GM11168 (cell line): ENCODE results near the gene MRNIP.

Experiments used
- in situ Hi-C: fragments of 300-500 bp; cut with MboI; formaldehyde crosslinking; loops from one replicate; pipeline ENCODE4 v1.12.0; 2022; ENCODE audit warnings: low sequenced_read_pairs; ENCODE audit not compliant: unreplicated experiment

MRNIP gene

GRCh38 chr5:179812135-179812825 lies 46.3 kb downstream of the MRNIP start:
- in situ Hi-C loops: no loop called here

- in situ Hi-C loops: no loop called here
Measured at GRCh38 chr5:179806250-179807048, 52.2 kb downstream of the MRNIP start, which contains the start of gene MGAT4B. Gene MGAT4B (minus strand): TSS chr5:179806866. CDS start chr5:179806583, 283 bp downstream.

- in situ Hi-C loops: no loop called here
Measured at GRCh38 chr5:179805529-179806249, 52.9 kb downstream of the MRNIP start.

- in situ Hi-C loops: no loop called here
Measured at GRCh38 chr5:179805070-179805528, 53.5 kb downstream of the MRNIP start.

- in situ Hi-C loops: no loop called here
Measured at GRCh38 chr5:179804555-179804947, 54.1 kb downstream of the MRNIP start.

- in situ Hi-C loops: no loop called here
Measured at GRCh38 chr5:179803651-179804554, 54.7 kb downstream of the MRNIP start.

- in situ Hi-C loops: no loop called here
Measured at GRCh38 chr5:179802950-179803562, 55.6 kb downstream of the MRNIP start.

GRCh38 chr5:179802207-179802883 lies 56.3 kb downstream of the MRNIP start:
- in situ Hi-C loops: no loop called here

GRCh38 chr5:179801304-179802206 lies 57.1 kb downstream of the MRNIP start:
- in situ Hi-C loops: no loop called here

GRCh38 chr5:179800696-179801201 lies 57.9 kb downstream of the MRNIP start:
- in situ Hi-C loops: no loop called here

- in situ Hi-C loops: no loop called here
Measured at GRCh38 chr5:179800071-179800695, 58.4 kb downstream of the MRNIP start.

GRCh38 chr5:179799644-179799973 lies 59.0 kb downstream of the MRNIP start:
- in situ Hi-C loops: loop anchor here (10.0 kb wide), 1 partner anchor 105 kb away; the partner anchor contains the start of gene TBC1D9B

GRCh38 chr5:179798771-179799643 lies 59.6 kb downstream of the MRNIP start:
- in situ Hi-C loops: loop anchor here (10.0 kb wide), 1 partner anchor 106 kb away; the partner anchor contains the start of gene TBC1D9B

- in situ Hi-C loops: loop anchor here (10.0 kb wide), 1 partner anchor 107 kb away; the partner anchor contains the start of gene TBC1D9B
Measured at GRCh38 chr5:179798144-179798770, 60.4 kb downstream of the MRNIP start.

- in situ Hi-C loops: loop anchor here (10.0 kb wide), 1 partner anchor 107 kb away; the partner anchor contains the start of gene TBC1D9B
Measured at GRCh38 chr5:179797741-179798140, 60.9 kb downstream of the MRNIP start.
